Activated CD8-positive, alpha-beta memory T cell treated with anti-CD3 and anti-CD28 coated beads for 36 hours (primary cell): ENCODE results near the gene ZNF331. TPM values are rescaled to one million over a fixed set of nuclear protein-coding genes. Genes with fewer than 3 reads are reported as not detected.

Source experiments
- CTCF ChIA-PET: fragments of 350-600 bp; sonication (Branson Sonifier 250); formaldehyde crosslinking; loops from one replicate; lab custom pipeline; 2021; ENCODE audit warnings: antibody characterized with exemption; lab: Charles Lee
- POLR2A ChIA-PET: fragments of 350-600 bp; sonication (Branson Sonifier 250); formaldehyde crosslinking; loops from one replicate; lab custom pipeline; 2021; ENCODE audit warnings: antibody characterized with exemption; lab: Charles Lee
- total RNA-seq, 2 experiments: library from RNA; stranded (reverse); gene quantifications; one replicate each; pipeline ENCODE4 v1.2.3, GENCODE V29; 2021

Gene ZNF331
- total RNA-seq, 2 experiments from 2014 or later, result 15.6 to 18.8 TPM

GRCh38 chr19:53519446-53519845 lies 18.5 kb upstream of the ZNF331 start:
- CTCF ChIA-PET, result no interaction called here
- POLR2A ChIA-PET, result no interaction called here

- POLR2A ChIA-PET, result interaction anchor here (0.8 to 1.4 kb wide), 4 partner anchors 17 to 125 kb away, joined by 3 to 7 read pairs (median 3); partner anchors contain the start of genes ZNF331 and ZNF765
- CTCF ChIA-PET, result interaction anchor here (1.5 kb wide), 1 partner anchor 17 kb away, joined by 4 read pairs; no protein-coding TSS in a partner anchor
Observed at GRCh38 chr19:53520163-53520546, 17.8 kb upstream of the ZNF331 start.

- POLR2A ChIA-PET, result interaction anchor here (0.8 to 1.4 kb wide), 4 partner anchors 17 to 126 kb away, joined by 3 to 7 read pairs (median 3); partner anchors contain the start of genes ZNF331 and ZNF765
- CTCF ChIA-PET, result interaction anchor here (0.9 to 1.5 kb wide), 2 partner anchors 16 to 134 kb away, joined by 3 to 4 read pairs; no protein-coding TSS in a partner anchor
Observed at GRCh38 chr19:53520547-53521372, 17.2 kb upstream of the ZNF331 start.

GRCh38 chr19:53521373-53522202 lies 16.4 kb upstream of the ZNF331 start:
- ChIA-PET POLR2A (interaction anchor here (1.0 to 1.4 kb wide), 2 partner anchors 16 to 17 kb away, joined by 3 to 7 read pairs; partner anchors contain the start of gene ZNF331), CTCF (interaction anchor here (0.7 to 1.5 kb wide), 3 partner anchors 15 to 362 kb away, joined by 3 to 4 read pairs (median 4); no protein-coding TSS in a partner anchor)

GRCh38 chr19:53525922-53526321 lies 12.0 kb upstream of the ZNF331 start:
- ChIA-PET POLR2A (no interaction called here), CTCF (no interaction called here)

GRCh38 chr19:53530622-53531021 lies 7.3 kb upstream of the ZNF331 start:
- ChIA-PET POLR2A (no interaction called here), CTCF (no interaction called here)

- ChIA-PET CTCF (no interaction called here), POLR2A (no interaction called here)
Observed at GRCh38 chr19:53531457-53531856, 6.5 kb upstream of the ZNF331 start.

GRCh38 chr19:53532362-53532761 lies 5.6 kb upstream of the ZNF331 start:
- CTCF ChIA-PET, result no interaction called here

GRCh38 chr19:53536225-53536548 lies 1.8 kb upstream of the ZNF331 start:
- CTCF ChIA-PET, result interaction anchor here (1.9 kb wide), 1 partner anchor 15 kb away, joined by 4 read pairs; no protein-coding TSS in a partner anchor
- POLR2A ChIA-PET, result no interaction called here

More at GRCh38 chr19:53532362-53532761, 5.6 kb upstream of the ZNF331 start:
- POLR2A ChIA-PET, result no interaction called here

- CTCF ChIA-PET, result interaction anchor here (1.9 kb wide), 1 partner anchor 16 kb away, joined by 4 read pairs; no protein-coding TSS in a partner anchor
- POLR2A ChIA-PET, result interaction anchor here (0.6 to 1.5 kb wide), 2 partner anchors 16 to 18 kb away, joined by 3 to 7 read pairs; no protein-coding TSS in a partner anchor
Observed at GRCh38 chr19:53537121-53537520, 824 bp upstream of the ZNF331 start.

- CTCF ChIA-PET, result no interaction called here
- POLR2A ChIA-PET, result interaction anchor here (0.9 to 1.5 kb wide), 2 partner anchors 18 kb away, joined by 3 to 7 read pairs; no protein-coding TSS in a partner anchor
Observed at GRCh38 chr19:53538378-53539109, 599 bp downstream of the ZNF331 start.

GRCh38 chr19:53540091-53540490 lies 2.1 kb downstream of the ZNF331 start:
- CTCF ChIA-PET, result no interaction called here
- POLR2A ChIA-PET, result no interaction called here

- ChIA-PET POLR2A (no interaction called here), CTCF (no interaction called here)
Observed at GRCh38 chr19:53541971-53542370, 4.0 kb downstream of the ZNF331 start.

- ChIA-PET CTCF (no interaction called here), POLR2A (no interaction called here)
Observed at GRCh38 chr19:53545271-53546065, 7.5 kb downstream of the ZNF331 start.

GRCh38 chr19:53546758-53547513 lies 9.0 kb downstream of the ZNF331 start:
- CTCF ChIA-PET, result interaction anchor here (0.5 kb wide), 1 partner anchor 9 kb away, joined by 3 read pairs; no protein-coding TSS in a partner anchor
- POLR2A ChIA-PET, result interaction anchor here (0.7 kb wide), 1 partner anchor 571 kb away, joined by 3 read pairs; no protein-coding TSS in a partner anchor

GRCh38 chr19:53549340-53549739 lies 11.4 kb downstream of the ZNF331 start:
- ChIA-PET POLR2A (no interaction called here), CTCF (no interaction called here)

- POLR2A ChIA-PET, result no interaction called here
- CTCF ChIA-PET, result no interaction called here
Observed at GRCh38 chr19:53552001-53552721, 14.2 kb downstream of the ZNF331 start.
